AG08396 (cell line): Measurements from ENCODE around the gene LPCAT1.
"Not testable (repeated sequence)": the region's sequence is repeated elsewhere in the genome, so short reads cannot be mapped to it uniquely, and the experiment has no call there.

Experiments used
- DNase-seq: peaks from one replicate; pipeline ENCODE4 v3.0.0; 2012; ENCODE audit warnings: low spot score, mixed read lengths

LPCAT1 gene, protein sequence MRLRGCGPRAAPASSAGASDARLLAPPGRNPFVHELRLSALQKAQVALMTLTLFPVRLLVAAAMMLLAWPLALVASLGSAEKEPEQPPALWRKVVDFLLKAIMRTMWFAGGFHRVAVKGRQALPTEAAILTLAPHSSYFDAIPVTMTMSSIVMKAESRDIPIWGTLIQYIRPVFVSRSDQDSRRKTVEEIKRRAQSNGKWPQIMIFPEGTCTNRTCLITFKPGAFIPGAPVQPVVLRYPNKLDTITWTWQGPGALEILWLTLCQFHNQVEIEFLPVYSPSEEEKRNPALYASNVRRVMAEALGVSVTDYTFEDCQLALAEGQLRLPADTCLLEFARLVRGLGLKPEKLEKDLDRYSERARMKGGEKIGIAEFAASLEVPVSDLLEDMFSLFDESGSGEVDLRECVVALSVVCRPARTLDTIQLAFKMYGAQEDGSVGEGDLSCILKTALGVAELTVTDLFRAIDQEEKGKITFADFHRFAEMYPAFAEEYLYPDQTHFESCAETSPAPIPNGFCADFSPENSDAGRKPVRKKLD

DNA sequence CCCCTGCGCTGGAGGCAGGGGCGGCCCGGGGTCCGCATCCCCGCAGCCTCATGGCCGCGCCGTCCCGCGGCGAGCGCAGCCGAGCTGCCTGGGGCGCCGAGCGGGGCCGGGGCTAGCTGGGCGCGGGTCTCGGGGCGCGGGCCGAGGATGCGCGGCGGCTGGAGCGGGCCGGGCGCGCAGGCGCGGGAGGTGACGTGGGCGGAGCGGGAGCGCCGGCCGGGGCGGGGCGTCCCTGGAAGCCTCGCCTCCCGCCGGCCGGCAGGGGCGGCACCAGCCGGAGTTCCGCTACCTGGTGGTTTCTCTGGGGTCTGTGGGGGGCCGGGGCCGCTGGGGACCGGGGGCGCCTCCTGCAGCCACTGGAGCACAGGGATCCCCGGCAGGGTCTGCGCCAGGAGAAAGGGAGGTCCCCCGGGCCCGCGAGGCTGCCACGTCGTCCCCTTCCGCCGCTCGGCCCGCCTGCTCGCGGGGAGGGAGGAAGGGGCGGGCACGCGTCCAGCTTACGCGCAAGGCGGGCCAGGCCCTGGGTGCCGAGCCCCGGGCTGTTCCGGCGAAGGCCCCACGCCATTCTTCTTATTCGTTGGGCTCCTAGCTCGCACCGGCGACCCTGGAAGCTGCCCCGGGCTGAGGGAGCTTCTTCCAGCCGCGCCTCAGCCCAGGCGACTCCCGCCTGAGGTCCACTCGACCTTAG lies at the start of gene LPCAT1:
LPCAT1 (minus strand) TSS at position 168 of the 688 bp plus-strand sequence; CDS start at position 52, 116 bp downstream.
- DNase-seq, result peak; percentile 96

DNA sequence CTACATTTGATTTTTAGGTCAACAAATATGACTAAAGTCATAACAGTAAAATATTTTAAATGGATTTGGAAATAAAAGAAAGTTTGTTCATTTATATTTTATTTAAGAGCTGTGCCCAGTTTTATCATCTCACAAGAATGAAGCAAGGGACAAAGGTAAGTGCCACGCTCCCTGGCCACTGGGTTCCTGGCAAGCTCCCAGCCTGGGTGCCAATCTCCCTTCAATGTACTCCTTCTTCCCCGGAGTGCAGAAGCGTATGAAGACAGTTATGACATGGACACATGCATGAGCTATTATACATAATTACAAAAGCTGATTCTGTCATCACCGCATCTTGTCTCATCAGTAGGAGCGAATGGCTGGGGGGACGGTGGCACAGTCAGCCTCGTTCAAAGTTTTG lies 48.1 kb upstream of the LPCAT1 start:
- DNase-seq, result not testable (repeated sequence)

DNA sequence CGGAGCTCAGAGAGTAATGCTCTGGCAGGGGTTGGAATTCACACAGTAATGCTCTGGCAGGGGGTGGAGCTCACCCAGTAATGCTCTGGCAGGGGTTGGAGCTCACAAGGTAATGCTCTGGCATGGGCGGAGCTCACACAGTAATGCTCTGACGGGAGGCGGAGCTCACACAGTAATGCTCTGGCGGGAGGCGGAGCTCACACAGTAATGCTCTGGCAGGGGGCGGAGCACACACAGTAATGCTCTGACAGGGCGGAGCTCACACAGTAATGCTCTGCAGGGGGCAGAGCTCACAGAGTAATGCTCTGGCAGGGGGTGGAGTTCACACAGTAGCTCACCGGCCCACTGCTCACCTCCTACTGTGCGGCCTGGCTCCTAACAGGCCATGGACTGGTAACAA lies 47.2 kb upstream of the LPCAT1 start:
- DNase-seq, result no peak

DNA sequence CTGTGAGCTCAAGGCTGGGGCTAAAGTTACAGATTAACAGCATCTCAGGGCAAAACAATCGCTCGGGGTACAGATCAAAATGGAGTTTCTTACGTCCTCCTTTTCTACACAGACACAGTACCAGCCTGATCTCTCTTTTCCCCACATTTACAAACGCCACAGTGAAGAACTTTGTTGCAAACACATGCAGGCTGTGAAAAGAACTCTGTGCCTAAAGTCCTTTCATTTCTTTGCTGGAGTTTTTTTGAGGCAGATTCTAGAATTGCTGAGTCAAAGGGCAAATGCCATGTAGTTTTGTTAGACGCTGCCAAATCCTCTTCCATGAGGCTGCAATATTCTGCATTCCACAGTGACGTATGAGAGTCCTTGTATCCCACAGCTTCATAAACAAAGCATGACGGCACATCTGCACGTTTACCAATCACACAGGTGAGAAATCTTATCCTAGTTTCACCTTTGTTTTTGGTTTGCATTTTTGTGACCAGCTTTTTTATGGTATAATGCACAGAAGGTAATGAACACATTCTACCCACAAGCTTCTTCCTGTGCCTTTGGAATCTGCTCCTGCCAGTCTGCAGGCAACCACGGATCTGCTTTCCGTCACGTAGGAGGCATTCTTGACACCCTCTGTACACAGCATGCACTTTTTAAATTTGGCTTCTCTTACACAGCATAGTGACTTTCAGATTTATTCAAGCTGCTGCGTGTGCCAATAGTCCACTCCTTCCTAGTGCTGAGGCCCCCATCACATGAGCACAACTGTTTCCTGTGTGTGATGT lies 44.6 kb upstream of the LPCAT1 start:
- peak; percentile 61 for DNase-seq

DNA sequence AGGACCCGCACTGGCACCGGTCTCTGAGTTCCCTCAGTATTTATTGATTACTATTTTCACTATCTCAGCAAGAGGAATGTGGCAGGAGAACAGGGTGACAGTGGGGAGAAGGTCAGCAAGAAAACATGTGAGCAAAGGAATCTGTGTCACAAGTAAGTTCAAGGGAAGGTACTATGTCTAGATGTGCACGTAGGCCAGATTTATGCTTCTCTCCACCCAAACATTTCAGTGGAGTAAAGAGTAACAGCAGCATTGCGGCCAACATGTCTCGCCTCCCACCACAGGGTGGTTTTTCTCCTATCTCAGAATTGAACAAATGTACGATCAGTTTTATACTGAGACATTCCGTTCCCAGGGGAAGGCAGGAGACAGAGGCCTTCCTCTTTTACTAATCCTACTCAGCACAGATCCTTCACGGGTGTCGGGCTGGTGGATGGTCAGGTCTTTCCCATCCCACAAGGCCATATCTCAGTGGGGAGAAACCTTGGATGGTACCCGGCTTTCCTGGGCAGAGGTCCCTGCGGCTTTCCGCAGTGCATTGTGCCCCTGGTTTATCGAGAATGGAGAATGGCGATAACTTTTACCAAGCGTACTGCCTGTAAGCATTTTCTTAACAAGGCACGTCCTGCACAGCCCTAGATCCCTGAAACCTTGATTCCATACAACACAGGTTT lies 43.9 kb upstream of the LPCAT1 start:
- DNase-seq, result not testable (repeated sequence)

DNA sequence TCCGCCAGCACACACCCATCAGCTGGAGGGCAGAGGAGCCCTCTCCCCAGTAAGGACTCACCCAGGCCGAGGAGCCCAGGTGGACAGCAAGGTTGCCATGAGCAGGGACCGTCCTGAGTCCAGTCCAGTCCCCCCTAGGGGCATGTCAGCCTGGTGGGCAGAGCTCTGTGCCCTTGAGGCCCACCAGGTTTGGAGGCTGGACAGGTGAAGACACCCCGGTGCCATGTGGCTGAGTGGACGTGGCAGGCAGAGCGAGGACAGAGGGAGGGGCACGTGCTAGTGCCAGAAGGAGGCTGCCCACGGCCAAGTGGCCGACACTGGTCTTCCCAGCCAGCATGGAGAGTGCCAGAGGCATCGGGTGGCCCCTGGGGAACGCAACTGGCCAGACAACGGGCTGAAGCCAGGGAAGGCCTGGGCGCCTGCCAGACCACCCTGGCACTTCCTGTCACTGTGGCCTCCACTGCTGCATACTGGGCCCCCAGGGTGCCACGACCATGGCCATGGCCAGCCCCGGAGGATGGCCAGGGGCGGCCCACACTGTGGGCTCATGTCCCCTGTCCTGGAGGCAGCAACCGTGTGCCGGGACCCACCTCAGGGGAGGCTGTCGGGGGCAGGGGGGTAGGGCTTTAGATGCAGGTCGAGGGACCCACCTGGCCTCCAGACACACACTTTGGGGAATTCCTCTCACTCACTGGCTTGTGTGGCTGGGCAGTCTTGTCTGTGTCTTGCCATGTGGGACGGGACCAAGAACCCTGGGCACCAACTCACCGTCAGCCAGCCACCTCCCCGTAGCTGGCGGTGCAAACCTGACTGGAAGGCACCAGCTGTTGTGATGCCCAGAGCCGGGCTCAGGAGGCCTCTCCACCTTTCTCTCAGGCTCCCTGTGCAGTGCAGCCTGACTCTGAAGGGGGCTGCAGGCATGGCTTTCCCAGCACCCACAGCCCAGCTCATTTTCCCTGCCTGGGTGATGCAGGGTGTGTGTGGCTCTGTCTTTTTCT lies 42.3 kb upstream of the LPCAT1 start:
- DNase-seq, result no peak

DNA sequence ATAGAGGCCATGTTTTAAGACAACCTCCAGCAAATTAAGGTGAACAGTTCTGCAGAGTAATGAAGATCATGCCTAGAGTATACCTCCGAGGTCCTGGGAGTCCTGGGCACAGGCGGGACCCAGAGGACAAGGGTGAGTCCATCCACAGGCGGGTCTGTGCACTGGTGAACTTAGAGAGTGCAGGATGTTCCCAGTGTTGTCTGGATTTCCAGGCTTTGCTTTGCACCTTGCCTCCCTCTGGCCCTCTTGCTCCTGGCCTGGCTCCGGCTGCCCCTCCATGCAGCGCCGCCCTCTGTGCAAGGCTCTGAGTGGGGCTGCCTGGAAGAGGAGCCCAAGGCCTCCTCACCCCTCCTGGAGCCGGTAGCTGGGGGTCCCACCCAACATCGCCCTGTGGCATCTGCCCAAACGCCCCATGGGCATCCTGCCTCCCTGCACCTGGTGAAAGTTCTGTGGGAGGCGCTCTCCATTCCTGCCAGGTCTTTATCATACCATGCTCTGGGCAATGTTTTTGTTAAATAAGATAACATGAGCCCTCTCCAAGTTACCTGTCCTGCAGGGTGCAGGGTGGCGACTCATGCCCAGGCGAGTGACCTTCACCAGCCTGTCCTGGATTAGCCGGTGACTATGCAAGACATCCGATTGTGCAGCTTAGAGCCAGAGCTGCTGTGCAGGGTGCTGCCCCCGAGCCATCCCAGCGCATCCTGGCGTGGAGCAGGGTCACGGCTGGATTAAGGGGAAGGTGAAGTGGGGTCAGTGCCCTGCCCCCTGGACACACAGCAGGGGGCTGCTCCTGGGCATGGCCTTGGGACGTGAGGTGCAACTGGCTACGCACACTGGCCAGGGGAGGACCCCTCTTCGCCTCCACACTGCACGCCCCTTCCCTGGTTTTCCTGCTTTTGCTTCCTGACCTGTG lies 41.3 kb upstream of the LPCAT1 start:
- no peak for DNase-seq

DNA sequence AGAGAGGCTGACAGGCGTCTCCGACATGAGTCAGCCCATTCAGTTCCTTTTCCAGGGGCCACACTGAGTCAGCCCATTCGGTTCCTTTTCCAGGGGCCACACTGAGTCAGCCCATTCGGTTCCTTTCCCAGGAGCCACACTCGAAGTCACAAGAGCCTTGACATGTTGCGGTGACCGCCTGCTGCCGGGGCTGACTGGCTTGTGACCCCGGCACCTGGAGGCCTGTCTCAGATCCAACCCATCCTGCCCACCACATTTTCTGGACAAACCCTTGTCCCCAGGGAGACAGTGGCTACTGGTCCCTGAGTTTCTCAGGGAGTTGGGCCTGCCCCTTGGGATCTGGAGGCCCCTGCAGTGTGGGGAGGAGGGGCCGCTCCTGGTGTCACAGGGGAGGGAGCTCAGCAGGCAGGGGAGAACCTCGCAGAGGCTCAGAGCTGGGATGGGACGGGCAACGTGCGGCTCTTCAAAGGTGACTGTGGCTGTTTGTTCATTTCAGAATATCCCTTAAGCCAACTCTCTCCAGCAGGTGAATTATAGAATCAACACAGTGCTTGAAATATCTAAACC lies 40.5 kb upstream of the LPCAT1 start:
- peak; percentile 63 for DNase-seq

DNA sequence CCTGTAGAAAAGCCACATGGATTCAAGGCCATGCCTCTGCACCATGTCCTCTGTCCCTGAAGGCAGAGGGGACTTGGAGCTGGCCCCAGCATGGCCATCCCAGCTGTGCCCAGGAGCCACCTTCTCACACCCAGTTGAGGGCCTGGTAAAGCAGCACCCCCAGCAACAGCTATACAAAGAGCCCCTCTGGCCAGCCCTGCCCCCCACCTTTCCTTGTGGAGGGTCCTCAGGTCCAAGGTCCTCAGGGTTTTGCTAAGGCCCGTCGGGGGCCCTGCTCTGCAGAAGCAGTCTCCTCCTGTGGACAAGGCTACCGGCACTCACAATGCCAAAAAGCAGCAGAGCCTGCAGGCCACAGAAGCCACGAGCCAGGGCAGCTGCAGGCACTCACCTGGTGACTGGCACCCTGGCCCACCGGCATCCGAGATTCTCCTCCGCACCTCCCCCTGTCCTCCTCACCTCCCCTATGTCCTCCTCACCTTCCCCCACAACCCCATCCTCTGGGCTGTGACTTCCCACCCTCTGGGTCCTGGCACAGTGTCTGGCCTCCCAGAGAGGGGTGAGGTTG lies 39.9 kb upstream of the LPCAT1 start:
- DNase-seq, result no peak

DNA sequence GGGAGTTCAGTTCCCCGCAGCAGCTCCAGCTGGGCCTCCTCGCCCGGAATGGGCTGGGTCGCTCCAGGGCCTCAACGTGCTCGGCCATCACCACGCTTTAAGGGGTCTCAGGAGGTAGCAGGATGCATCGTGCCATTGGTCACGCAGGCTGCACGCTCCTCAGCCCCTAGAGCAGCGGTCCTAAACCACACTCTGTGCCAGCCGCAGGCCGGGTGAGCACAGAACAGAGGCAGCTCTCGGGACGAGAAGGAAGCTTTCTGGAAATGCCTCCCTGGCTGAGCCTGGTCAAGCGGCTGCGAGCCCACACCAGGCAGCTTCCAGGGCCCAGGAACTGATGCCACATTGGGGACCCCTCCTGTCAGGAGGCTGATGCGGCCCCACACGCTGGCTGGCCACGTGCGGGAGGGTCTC lies 39.3 kb upstream of the LPCAT1 start:
- no peak for DNase-seq

DNA sequence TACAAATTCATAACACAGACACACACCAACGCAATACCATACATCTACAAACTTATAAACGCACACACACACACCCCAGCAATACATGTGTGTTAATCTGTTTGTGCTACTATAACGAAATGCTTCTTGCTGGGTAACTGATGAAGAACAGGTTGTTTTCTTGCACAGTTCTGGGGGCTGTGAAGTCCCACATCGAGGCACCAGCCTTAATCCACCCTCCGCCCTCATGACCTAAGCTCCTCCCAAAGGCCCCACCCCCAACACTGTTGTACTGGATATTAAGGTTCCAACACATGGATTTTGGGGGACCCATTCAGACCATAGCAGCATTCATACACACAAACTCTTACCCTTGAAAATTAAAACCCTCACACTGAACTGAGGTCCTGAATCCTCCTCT lies 38.8 kb upstream of the LPCAT1 start:
- DNase-seq, result no peak

DNA sequence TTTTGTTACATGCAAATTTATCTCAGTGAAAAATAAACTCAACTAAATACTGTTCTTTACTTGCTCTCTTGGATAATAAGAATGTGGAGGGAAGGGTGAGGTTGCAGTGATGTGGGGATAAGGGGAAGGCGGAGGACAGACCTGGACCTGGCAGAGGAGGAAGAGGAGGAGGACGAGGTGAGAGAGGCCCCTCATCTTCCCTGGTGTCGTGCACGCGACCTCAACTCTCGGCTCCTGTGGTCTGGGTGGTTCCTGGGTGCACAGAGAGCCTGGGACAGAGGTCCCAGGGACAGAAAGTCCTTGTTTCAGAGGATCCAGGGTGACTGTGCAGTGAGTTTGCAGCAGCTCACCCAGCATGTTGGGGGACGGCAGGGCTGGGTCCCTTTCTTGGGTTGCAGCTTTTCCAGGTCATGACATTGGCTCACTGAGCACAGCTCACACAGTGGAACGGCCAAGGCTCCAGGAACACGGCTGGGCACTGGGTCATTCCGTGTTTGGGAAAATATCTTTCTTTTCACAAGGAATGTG lies 37.7 kb upstream of the LPCAT1 start:
- no peak for DNase-seq

DNA sequence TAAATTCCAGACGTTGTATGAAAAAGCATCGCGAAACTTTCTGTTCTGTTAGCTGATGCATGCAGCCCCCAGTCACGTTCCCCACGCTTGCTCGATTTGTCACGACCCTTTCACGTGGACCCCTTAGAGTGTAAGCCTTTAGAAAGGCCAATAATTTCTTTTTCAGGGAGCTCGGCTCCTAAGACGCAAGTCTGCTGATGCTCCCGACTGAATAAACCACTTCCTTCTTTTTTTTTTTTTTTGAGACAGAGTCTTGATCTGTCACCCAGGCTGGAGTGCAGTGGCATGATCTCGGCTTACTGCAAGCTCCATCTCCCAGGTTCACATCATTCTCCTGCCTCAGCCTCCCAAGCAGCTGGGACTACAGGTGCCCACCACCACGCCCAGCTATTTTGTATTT lies 36.7 kb upstream of the LPCAT1 start:
- DNase-seq, result not testable (repeated sequence)

DNA sequence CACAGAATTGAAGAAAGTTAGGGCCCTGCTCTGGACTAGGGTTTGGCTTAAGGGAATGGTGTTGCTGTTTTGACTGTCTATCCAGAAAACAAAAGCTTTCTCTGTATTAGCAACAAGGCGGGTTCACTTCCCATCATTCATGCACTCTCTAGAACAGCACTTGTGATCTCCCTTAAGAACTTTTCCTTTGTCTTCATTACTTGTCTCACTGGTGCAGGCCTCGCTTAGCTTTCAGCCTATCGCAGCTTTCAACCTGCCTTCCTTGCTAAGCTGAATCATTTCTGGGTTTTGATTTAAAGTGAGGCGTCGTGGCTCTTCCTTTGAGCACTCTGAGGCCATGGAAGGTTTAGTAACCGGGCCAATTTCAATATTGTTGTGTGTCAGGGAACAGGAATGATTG lies 35.2 kb upstream of the LPCAT1 start:
- no peak for DNase-seq

DNA sequence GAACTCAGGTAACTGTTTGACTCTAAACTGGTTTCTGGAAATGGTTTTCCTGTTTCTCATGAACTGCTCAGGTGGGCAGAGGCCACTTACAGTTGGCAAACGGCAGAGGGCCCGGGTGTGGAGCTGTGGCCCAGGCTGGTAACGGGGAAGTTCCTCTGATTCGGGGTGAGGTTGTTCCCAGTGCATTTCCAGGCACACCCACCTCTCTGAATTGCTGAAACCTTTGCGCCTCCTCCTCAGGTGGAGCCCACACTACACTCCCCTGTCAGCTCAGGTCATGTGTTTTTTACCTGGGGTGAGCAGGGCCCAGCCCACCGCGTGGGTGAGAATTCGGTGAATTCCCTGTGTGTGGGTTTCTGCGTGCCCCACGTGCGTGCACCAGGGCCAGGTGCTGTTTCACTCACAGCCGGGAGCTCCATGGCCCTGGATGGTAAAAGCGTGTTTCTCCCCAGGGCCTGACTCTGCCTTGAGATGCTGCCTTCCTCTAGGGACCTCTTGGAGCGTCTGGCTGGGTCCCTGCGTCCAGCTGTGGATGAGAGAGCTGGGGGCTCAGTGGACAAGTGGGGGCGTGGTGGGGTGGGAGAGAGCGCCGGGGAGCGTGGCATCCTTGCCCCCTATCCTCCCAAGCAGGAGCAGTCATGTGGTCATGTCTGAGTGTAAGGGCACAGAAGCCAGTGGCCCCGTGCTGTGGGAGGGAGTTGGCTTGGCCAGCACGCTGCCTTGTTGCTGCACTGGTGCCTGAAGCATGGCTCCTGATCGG lies 33.5 kb upstream of the LPCAT1 start:
- no peak for DNase-seq

DNA sequence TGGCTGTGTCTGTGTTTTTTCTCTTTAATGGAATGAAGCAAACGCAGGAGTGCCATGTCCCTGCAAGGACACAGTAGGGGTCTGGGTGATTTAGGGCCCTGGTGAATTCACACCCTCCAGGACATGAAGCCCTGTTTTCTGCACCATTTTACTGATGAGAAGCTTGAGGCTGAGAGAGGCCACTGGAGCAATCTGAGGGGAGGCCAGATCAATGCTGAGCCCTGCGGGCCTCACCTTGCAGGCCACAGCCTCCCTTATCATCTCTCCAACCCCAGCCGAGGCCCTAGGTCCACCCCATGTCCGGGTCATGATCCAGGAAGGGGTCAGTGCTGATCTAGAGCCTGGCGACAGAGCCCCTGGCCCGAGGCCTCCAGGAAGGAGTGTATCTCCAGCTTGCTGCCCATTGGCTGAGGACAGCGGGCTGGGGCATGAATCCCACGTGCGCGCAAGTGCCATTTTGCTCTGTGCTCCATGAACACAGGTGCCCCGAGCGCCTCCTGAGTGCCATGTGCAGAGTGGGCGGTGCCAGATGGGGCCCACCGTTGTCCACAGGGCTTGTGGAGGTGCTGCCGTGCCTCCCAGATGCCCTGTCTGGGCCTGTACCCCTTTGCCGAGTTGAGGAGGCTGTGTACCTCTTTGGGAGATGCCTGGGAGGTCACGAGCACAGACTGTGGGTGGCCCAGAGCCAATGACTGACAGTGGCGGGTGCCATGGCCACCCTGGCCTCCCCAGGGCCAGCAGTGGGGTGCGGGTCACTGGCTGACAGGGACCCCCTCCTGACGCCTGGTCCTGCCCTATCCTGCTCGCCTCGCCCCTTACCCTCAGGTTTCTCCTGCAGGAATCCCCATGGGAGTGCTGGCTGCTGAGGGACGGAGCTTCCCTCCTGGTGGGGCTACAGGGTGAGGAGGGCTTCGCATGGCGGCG lies 32.3 kb upstream of the LPCAT1 start:
- no peak for DNase-seq
